EL (cell line): ENCODE measurements around the gene ADGRD1.

Source experiments
- DNase-seq: peaks from one replicate; pipeline ENCODE4 v3.0.0-alpha.2; 2016

ADGRD1 gene

DNA sequence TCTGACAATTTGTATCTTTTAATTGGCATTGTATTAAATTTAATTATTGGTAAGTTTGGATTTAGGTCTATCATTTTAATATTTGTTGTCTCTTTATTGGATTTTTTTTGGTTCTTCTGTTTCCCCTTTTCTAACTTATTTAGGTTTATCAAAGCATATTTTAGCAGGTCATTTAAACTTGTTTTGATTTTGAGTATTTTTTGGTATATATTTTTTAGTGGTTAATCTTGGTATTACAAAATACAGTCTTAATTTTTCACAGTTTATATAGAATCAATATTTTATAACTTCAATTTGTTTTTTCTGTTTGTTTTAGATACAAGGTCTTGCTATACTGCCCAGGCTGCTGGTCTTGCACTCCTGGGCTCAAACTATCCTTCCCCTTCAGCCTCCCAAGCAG, 15.5 kb upstream of the ADGRD1 start:
- DNase-seq = no peak

DNA sequence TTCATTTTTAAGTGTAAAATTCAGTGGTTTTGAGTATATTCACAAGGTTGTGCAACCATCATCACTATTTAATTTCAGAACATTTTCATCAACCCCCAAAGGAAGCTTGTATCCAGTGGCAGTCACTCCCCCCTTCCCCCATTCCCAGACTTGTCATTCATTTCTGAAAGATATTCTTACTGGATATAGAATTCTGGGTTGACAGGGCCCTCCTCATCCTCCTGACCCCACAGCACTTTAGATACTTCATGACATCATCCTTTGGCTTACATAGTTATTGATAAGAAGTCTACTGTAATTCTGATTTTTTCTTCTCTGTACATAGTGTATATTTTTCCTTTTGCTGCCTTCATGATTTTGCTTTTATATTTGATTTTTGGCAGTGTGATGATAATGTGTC, 8.8 kb upstream of the ADGRD1 start:
- no peak for DNase-seq

DNA sequence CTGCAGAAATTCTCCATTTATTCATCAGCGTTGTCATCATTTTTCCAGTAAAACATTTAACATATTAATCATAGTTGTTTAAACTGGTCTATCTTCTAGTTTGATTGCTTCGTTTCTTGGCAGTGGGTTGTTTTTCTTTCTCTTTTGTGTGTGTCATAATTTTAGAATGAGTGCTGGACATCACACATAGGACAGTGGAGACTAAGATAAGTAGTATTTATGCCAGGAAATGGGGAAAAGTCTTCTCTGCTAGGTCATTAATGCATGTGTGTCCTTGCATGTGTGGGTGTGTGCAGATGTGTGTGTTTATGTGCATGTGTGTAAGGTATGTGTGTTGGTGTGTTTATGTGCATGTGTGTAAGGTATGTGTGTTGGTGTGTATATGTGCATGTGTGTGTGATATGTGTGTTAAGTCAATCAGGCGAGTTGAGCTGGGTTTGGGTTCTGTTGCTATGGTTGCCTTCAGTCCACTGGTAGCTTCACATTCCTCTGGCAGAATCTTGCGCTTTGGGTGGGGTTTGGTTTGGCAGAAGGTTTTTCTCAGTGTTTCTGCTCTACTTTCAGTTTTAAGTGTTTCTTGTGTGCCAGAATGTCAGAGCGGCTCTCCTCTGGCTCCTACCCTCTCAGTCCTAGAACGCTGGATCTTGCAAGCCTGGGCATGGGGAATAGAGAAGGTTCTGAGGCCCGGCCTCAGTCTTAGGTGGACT, 7.8 kb upstream of the ADGRD1 start:
- peak; percentile 22 for DNase-seq

DNA sequence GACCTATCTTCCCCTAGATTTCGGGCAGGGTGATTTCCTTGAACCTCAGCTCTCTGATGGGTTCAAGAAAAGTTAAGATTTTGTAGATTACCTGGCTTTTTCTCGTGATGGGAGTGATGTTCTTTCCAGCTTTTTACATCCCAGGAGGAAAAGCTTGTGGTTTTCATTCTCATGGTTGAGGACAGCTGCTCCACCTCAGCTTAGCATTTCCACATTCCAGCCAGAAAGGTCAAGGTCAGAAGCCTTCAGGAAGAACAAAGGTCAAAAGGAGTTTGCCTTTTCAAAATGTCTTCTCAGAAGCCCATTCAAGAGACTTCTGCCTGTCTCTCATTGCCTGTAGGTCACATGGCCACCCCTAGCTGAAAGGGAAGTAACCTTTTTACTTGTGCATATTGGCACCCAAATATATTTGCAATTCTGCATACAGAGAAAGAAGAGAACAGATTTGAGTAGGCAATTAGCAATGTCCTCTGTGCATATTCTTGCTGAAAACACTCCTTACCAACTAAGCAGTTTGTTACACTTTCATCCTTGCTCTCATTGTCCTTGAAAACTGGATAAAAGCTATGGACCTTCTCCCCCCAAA, 6.6 kb upstream of the ADGRD1 start:
- no peak for DNase-seq

DNA sequence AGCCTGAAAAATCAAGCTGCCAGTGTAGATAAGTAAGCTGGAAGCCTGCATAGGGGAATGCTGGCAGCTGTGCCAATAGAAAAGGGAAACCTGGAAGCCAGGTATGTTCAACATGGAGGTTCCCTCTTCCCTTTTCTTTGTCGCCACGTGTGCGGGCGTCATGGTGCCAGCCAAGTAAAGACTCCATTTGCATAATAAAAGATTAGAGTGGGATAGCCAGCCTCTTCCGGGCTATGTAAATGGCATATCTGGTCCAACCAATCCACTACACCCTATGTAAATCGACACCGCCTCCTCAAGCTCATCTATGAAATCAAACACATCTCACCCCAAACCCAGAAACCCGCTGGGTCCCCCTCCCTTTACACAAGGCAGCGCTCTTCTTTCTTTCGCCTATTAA, 5.6 kb upstream of the ADGRD1 start:
- DNase-seq = no peak

DNA sequence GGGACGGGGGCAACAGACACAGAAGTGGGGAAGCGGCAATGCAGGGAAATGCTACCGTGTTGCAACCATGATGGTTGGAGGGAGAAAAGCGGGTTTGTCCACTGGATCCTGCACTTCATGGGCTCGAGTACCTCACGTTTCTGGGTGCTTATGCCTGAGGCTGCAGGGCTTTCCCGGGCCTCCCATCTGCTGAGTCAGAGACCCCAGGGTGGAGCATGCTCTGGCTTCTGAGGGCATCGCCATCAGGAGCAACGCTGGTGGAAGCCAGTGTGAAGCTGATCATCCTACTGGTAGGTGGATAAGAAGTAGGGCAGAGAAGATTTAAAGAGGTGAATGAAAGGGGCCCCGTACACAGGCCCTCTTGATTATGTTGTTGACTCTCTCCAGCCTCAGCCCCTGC, 5.0 kb upstream of the ADGRD1 start:
- DNase-seq = no peak

DNA sequence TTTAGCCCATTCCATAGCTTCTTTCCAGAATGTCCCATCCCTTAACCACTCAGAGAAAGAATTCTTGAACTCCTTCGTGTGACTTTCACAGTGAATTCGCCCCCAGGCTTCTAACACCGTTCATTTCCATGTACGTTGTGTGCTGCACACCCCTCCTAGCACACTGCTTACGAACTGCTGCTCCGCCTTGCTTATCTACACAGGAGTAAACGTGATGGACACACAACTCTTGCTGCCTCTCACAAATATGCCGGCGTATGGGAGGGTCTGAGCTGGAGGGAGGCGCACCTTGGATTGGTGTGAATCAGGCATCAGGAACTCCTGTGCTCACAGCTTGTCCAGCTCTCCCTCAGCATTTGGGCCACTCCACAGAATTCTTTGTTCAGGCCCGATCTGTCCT, 3.9 kb upstream of the ADGRD1 start:
- DNase-seq = no peak

DNA sequence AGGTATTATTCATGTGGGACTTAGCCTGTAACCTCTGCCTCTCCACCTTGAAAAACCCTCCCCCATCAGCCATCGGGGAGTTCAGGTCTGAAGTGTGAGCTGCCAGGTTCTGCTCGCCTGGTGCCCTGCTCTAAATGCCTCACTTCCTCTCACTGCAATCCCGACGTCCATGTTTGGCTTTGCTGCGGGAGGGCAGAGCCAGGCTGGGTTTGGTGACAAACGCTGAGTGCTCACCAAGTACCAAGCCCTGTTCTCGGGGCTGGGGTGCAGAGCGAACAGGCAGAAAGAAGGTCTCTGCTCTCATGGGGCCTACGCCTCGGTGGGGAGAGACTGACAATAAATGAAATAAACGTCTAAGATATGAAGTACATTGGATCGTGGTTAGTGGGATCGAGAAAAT, 2.1 kb upstream of the ADGRD1 start:
- no peak for DNase-seq

DNA sequence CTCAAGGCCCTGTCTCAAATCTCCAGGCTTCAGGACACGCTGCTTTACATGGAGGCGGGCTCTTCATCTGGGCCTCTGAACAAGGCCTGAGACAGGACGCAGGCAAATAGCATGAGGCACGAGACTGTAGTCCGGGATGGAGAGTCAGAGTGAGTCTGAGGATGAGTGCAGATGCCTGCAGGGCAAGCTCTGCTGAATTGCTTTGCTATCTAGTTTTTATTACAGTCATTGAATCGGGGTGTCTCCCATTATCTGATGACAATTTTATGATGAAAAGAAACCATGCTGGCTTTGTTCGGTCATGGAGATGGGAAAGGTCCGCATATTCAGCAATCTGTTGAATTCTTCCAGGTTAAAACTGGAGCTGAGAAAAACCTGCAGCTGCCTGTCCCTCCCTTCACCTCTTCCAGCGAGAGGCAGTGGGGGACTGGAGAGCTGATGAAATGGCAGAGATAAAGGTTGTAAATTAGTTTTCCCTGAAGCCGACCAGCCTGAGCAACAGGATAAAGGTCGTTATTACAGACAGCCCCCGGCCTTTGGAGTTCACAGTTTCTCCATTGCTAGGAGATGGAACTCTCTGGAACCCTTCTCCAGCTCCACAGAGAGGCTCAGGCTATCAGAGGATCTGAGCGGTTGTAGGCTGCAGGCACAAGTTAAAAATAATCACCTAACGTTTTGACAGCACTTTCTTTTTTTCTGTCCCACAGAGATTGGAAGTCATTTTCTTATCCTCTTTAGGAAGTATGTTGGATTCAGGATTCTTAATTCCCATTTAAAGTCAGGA, 1.3 kb upstream of the ADGRD1 start:
- DNase-seq = peak; percentile 30

DNA sequence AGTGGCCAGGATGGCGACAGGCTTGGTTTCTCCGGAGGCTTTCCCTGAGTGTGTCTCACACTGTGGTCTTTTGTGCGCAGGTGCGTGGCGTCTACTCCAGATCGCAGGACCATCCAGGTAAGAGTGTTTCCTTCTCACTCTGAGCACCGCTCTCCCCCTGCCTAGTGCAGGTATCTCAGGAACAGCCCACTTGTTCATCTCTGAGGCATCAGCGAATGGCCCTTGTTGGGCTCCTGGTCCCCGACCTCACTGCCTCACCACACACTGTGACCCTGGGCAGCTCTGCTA, 781 bp downstream of the ADGRD1 start:
- no peak for DNase-seq

DNA sequence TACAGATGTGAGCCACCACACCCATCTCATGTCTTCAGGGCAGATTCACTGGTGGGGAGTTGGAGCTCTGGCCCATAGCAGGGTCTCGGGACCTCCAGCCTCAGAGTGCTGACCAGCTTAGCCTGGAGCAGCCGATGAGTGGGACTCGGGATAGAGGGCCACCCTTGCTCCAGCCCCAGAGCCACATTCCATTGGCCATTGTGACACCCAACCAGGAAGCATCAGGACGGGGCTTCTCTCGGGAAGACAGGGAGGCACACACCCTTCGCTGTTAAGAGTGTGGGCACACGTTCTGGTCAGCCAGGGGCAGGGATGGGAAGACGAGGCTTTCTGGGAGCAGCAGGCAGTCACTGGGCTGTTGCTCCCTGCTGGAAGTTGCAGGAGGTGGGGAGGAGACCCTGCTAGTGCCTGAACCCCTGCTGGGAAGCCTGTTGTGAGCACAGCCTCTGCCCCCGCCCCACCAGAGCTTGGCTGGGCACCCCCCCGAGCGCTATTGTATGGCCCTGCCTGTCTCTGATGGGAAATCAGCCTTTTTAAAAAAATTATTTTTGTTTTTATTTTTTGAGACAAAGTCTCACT, 1.6 kb downstream of the ADGRD1 start:
- DNase-seq = no peak

DNA sequence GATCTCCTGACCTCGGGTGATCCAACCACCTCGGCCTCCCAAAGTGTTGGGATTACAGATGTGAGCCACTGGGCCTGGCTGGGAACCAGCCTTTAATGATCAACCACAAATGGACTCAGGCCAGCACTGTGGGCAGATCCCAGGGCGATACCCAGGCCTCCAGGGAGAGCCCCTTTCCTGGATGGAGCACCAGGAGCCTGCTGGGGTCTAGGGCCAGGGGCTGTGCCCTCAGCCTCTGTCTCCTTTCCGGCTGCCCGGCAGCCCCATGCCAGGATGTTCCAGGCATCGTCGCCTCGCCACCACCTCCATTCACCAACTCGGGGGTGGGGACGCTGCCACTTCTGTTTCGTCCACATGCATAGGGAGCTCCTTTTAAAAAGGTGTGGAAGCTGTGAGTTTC, 2.3 kb downstream of the ADGRD1 start:
- no peak for DNase-seq

DNA sequence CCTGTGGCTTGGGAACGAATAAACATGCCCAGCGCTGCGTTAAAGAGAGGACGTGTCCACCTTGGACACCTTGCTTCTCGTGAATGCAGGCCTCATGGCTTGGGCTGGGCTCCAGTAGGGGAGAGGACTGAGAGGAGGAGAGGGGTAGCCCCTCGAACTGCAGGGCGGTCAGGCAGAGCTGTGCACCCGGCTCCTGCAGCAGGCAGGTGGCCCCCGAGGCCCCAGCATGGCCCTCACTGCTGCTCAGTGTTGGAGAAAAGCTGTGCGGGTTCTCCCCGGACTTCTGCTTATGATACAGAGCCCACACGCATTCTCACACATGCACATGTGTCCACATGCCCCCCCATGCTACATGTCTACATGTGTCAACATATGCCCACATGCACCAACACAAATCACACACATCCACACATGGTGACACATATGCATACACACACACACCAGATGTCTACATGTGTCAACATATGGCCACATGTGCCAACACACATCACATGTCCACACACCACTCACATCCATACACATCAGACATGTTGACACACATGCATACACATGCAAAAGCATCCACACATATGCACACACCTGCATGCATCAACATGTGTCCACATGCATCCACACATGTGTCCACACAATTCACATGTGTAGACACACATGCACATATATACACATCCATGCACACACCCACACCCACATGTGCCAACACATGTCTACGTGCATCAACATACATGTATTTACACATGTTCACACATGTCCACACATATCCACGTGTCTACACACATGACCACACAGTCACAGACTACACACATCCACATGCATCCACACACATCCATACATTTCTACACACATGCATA, 3.0 kb downstream of the ADGRD1 start:
- no peak for DNase-seq

DNA sequence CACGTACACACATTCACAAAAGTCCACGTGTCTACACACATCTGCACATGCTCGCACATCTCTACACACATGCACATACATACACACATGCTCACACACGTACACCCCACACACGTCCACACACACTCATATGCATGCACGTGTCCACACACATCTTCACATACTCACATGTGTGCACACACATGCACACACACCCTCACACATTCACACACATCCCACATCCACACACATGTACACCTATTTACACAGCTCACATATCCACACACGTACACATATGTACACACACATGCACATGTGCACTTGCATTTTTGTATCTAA, 3.6 kb downstream of the ADGRD1 start:
- no peak for DNase-seq

DNA sequence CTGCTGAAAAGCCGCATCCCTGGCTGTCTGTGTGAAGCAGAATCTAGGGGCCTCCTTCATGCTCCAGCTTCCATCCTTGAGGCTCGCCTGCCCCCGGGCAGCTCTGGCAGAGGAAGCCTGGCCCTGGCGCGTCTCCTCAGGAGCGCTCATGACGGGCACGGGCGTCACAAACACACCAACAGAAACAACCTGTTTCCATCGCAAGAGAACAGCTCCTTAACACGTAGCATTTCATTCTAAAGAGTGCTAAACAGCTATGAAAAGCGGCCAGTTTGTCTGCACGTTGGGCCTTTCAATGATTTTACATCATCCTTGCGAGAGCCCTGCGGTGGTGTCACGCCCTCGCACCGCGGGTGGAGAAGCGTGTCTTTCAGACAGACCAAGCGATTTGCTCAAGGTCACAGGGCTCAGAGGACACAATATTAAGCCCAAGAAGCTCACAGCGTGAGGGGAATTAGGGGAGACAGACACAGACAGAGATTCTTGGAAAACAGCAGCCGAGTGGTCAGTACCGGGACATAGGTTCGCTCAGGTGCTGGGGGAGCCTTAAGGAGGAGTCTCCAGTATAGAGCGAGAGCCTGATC, 4.9 kb downstream of the ADGRD1 start:
- DNase-seq = no peak

DNA sequence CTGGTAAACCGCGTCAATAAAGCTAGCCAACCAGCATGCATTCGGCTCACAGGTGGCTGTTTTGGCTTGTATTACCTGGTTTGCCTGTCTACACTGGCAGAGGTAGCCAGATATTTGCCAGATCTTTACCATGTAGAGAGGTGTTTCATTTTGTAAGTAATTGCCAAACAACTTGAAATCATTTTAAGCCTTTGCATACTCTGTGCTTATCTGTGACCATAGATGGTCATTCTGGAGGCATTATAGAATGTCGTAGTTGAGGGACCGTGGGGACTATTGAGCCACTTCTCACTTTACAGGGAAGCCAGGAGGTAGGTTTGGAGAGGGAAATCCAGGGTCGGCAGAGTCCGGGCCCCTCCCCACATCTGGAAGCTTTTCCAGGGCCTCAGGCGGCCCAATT, 5.9 kb downstream of the ADGRD1 start:
- no peak for DNase-seq

DNA sequence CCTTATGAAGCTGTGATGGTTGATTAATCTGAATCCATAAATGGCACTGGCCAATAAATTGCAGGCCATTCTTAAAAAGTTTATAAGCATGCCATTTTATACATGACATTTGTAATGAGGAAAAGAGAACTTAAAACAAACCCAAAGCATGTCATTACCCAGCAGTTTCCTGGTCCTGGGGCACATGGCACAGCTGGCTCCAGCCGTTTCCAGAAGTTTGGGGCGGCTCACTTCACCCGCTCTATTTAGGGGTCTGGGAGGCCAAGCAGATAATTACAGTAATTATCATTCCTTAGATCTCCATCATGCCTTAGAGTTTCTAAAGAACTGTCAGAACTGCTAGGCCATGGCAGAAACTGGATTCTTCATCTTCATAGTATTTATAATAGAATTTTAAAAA, 6.4 kb downstream of the ADGRD1 start:
- no peak for DNase-seq

DNA sequence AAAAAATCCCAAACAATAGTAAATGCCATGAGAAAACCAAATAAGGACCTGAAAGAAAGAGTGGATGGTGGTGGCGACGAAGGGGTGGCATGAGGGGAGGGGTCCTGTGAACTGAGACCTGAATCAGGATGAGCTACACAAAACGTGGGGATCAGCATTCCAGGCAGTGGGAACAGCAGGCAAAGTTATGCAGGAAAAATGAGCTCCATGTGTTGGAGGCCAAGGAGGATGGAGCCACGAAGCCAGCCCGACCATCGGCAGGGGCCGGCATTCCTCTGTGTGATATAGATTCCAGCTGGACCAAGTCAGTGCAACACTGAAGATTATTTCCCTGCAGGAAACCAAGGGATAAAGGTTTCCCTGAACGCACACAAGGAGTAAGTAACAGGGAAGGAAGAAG, 7.1 kb downstream of the ADGRD1 start:
- no peak for DNase-seq

DNA sequence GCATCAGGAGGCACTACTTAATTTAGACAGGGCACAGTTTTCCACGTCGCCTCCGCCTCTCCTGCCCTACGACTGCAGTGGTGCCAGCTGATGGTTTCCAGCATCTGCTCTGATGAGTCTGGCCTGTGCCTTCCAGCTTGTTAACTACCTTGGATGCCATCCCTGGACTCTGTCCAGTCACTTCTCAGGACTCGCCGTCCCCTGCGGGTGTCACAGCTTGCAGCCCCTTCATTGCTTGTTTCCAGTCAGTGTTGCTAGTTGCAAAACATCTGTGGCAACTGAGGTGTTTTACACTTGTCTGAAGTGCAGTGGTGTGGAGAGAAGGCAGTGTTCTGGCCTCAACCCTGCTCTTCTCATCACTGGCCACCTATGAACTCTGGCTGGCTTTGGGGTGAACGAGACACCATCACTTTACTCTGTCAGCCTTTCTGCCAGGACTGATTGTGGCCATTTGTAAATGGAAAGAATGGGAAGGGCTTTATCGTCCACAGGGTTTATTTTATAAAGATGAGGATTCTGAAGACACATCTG, 8.3 kb downstream of the ADGRD1 start:
- no peak for DNase-seq

DNA sequence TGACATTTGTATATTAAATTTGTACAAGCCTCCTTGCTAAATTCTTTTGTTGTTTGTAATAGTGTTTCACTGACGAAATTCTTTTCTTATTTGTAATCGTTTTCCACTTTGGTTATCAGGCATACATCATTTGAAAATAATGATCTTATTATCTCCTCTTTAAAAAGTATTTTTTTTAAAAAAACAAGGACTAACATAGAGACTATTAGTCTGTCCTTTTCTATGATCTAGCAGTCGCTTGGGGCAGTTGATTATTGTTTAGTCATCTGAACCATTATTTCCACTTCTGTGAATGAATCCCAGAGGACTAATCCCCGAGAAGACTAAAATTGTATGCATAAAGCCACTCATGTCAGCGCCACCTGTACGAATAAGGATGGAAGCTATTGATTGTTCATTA, 11.5 kb downstream of the ADGRD1 start:
- peak; percentile 4 for DNase-seq

DNA sequence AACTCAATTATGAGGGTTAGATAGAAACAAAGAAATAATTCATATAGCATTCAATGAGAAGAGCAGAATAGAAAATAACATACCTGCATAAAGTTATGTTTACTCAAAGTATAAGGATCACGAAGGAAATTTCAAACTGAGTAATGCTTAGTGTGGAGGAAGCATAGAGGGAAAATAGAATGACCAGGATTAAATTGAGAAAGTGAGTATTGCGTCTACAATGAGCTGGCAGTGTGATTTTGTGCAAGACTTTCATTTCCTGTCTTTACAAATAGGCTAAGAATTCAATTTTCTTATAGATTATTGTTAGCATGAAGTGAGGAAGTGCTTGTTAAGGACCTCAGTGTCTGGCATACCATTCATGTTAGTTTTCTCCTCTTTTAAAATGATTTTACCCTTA, 12.0 kb downstream of the ADGRD1 start:
- DNase-seq = peak; percentile 21

DNA sequence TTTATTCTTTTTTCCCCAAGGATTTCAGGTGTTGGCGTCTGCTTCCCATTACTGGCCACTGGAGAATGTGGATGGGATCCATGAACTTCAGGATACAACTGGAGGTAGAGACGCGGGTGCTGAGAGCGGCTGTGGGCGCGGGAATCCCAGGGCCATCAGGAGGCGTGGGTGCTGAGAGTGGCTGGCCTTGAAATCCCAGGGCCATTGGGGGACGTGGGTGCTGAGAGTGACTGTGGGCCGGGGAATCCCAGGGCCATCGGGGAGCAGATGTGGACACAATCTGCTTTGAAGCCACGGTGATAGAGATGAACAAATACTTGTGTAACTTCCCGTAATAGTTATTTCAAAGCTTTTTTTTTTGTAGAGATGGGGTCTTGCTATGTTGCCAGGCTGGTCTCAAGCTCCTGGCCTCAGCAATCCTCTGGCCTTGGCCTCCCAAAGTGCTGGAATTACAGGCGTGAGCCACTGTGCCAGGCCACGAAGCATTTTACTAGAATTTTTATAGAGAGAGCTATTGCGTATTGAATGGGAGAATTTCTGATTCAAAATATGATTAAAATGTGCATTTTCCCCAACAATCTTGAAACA, 12.8 kb downstream of the ADGRD1 start:
- DNase-seq = no peak
